Neural cell (in vitro differentiated cells): ENCODE data around the gene ANTXR2.

Experiments used
- CTCF ChIP-seq: fragments of 450-650 bp; IDR thresholded peaks from 2 replicates; pipeline ENCODE4 v1.5.1; 2014; ENCODE audit warnings: antibody characterized with exemption, mild to moderate bottlenecking, moderate library complexity; ENCODE audit not compliant: poor library complexity, severe bottlenecking
- EZH2 ChIP-seq: fragments of 200-600, 300-800 bp; shearing (Covaris generic), sonication (generic); IDR thresholded peaks from 2 replicates; pipeline ENCODE4 v1.6.1; 2014; ENCODE audit warnings: antibody characterized with exemption, low read length, borderline replicate concordance, mild to moderate bottlenecking; ENCODE audit not compliant: insufficient read depth, poor library complexity, severe bottlenecking

- TF ChIP-seq CTCF (peak; percentile 28), EZH2 (no peak)
These were observed at the start of gene ANTXR2 for GRCh38 chr4:80072744-80073472.
